SK-N-SH (cell line): ENCODE results near the gene LPP. TPM values are rescaled to one million over a fixed set of nuclear protein-coding genes. Genes with fewer than 3 reads are reported as not detected.

Source experiments
- CTCF ChIA-PET: fragments of 300-600, 350-600 bp; formaldehyde crosslinking; extraction: SDS; loops from one replicate; lab custom pipeline; 2021; lab: Yijun Ruan, JAX
- POLR2A ChIA-PET: fragments of 350-600 bp; sonication (Branson Sonifier 250); formaldehyde crosslinking; extraction: SDS; loops from one replicate; lab custom pipeline; 2020; ENCODE audit warnings: antibody characterized with exemption, inconsistent platforms; lab: Yijun Ruan, JAX
- DNase-seq: peaks from one replicate; pipeline ENCODE4 v3.0.0; 2012
- H2AFZ ChIP-seq: fragments of 200-600 bp; sonication (generic); 2 replicates; pipeline ENCODE4 v1.8.1; 2016; ENCODE audit warnings: antibody characterized with exemption, mild to moderate bottlenecking, low read depth
- H3F3A ChIP-seq: fragments of 200-600 bp; sonication (generic); replicated peaks from 2 replicates; pipeline ENCODE3; 2016; ENCODE audit warnings: antibody characterized with exemption, mild to moderate bottlenecking; ENCODE audit not compliant: insufficient read depth
- H3K27ac ChIP-seq, 2 experiments: fragments of 200-500 bp in 1 of 2; fragments of 200-600 bp in 1 of 2; sonication (Bioruptor generic) in 1 of 2; sonication (generic), shearing (Covaris generic) in 1 of 2; 2 replicates each; pipeline versions ENCODE4 v1.5.1 to v1.6.1; 2014 to 2016; ENCODE audit warnings: low read depth in 2 of 2, inconsistent platforms in 1 of 2, low read length in 1 of 2, mild to moderate bottlenecking in 1 of 2, mixed read lengths in 1 of 2
- H3K27me3 ChIP-seq: fragments of 200-600 bp; sonication (generic), shearing (Covaris generic); 2 replicates; pipeline ENCODE4 v1.6.1; 2016; ENCODE audit warnings: mixed run types; ENCODE audit not compliant: insufficient read depth
- H3K36me3 ChIP-seq, 2 experiments: fragments of 200-500 bp in 1 of 2; fragments of 200-600 bp in 1 of 2; sonication (Bioruptor generic) in 1 of 2; sonication (generic) in 1 of 2; replicated peaks in 1 of 2; 2 replicates each; pipeline versions ENCODE3 to v1.5.1; 2014 to 2016; ENCODE audit warnings: low read length in 1 of 2, mild to moderate bottlenecking in 1 of 2; ENCODE audit not compliant: insufficient read depth in 2 of 2, control insufficient read depth in 1 of 2
- H3K4me1 ChIP-seq, 2 experiments: fragments of 200-500 bp in 1 of 2; fragments of 200-600 bp in 1 of 2; sonication (Bioruptor generic) in 1 of 2; sonication (generic), shearing (Covaris generic) in 1 of 2; 2 replicates each; pipeline versions ENCODE4 v1.5.1 to v1.6.1; 2014 to 2016; ENCODE audit warnings: low read depth in 1 of 2, low read length in 1 of 2, mixed run types in 1 of 2; ENCODE audit not compliant: insufficient read depth in 2 of 2, control insufficient read depth in 1 of 2
- H3K4me2 ChIP-seq: fragments of 200-600 bp; sonication (generic), shearing (Covaris generic); 2 replicates; pipeline ENCODE4 v1.6.1; 2017; ENCODE audit warnings: mixed run types
- H3K4me3 ChIP-seq, 2 experiments: fragments of 200-500 bp in 1 of 2; fragments of 200-600 bp in 1 of 2; sonication (Bioruptor generic) in 1 of 2; sonication (generic), shearing (Covaris generic) in 1 of 2; 2 replicates each; pipeline versions ENCODE4 v1.5.1 to v1.8.1; 2014 to 2016; ENCODE audit warnings: low read depth in 2 of 2, inconsistent platforms in 1 of 2, low read length in 1 of 2, mild to moderate bottlenecking in 1 of 2, mixed read lengths in 1 of 2, moderate library complexity in 1 of 2
- H3K79me2 ChIP-seq: fragments of 200-600 bp; sonication (generic); 2 replicates; pipeline ENCODE4 v1.8.1; 2017; ENCODE audit warnings: mild to moderate bottlenecking; ENCODE audit not compliant: insufficient read depth
- H3K9ac ChIP-seq: fragments of 200-600 bp; sonication (generic); 2 replicates; pipeline ENCODE4 v1.6.1; 2017; ENCODE audit warnings: mixed run types
- H3K9me2 ChIP-seq: fragments of 200-600 bp; sonication (generic); 2 replicates; pipeline ENCODE4 v1.6.1; 2017; ENCODE audit warnings: mixed run types
- H3K9me3 ChIP-seq: fragments of 200-600 bp; sonication (generic); 2 replicates; pipeline ENCODE4 v1.6.1; 2017; ENCODE audit warnings: mixed run types, mild to moderate bottlenecking, moderate library complexity
- H4K20me1 ChIP-seq: fragments of 200-600 bp; sonication (generic); 2 replicates; pipeline ENCODE4 v1.6.1; 2017; ENCODE audit warnings: mild to moderate bottlenecking, mixed run types; ENCODE audit not compliant: insufficient read depth
- CHD2 ChIP-seq: fragments of 150-350 bp; IDR thresholded peaks from 2 replicates; pipeline ENCODE4 v1.6.1; 2018; ENCODE audit warnings: low read length; ENCODE audit not compliant: partially characterized antibody
- EP300 ChIP-seq, 2 experiments: IDR thresholded peaks; 2 replicates each; pipeline versions ENCODE4 v1.4.0 to v1.6.1; 2012; ENCODE audit warnings: borderline replicate concordance in 1 of 2, low read depth in 1 of 2, low read length in 1 of 2
- EZH2phosphoT487 ChIP-seq: fragments of 200-600 bp; sonication (generic); IDR thresholded peaks from 2 replicates; pipeline ENCODE4 v1.6.1; 2017; ENCODE audit warnings: low read depth, mixed run types, mild to moderate bottlenecking, antibody characterized with exemption, moderate library complexity, borderline replicate concordance
- FOXJ3 ChIP-seq: sonication (generic); formaldehyde crosslinking; IDR thresholded peaks from 2 replicates; pipeline ENCODE4 v1.5.1; 2020; ENCODE audit warnings: mild to moderate bottlenecking, missing genetic modification reagents
- GABPA ChIP-seq: IDR thresholded peaks from 2 replicates; pipeline ENCODE4 v1.4.0; 2012; ENCODE audit warnings: low read depth, mild to moderate bottlenecking
- JUND ChIP-seq: IDR thresholded peaks from 2 replicates; pipeline ENCODE4 v1.4.0; 2012
- MAX ChIP-seq: IDR thresholded peaks from 2 replicates; pipeline ENCODE4 v1.4.0; 2012; ENCODE audit warnings: low read depth
- MXI1 ChIP-seq: IDR thresholded peaks from 2 replicates; pipeline ENCODE4 v1.6.1; 2012; ENCODE audit warnings: mild to moderate bottlenecking, low read depth, low read length, improper control_type of control experiment
- PBX3 ChIP-seq: IDR thresholded peaks from 2 replicates; pipeline ENCODE4; 2012
- POLR2AphosphoS5 ChIP-seq: IDR thresholded peaks from 2 replicates; pipeline ENCODE4 v1.6.1; 2012; ENCODE audit warnings: low read depth, low read length
- RCOR1 ChIP-seq: fragments of 150-350 bp; IDR thresholded peaks from 2 replicates; pipeline ENCODE4 v1.6.1; 2017; ENCODE audit warnings: antibody characterized with exemption, low read length
- REST ChIP-seq: IDR thresholded peaks from 2 replicates; pipeline ENCODE4 v1.6.1; 2012; ENCODE audit warnings: mild to moderate bottlenecking, low read depth, low read length, moderate library complexity
- RFX5 ChIP-seq: IDR thresholded peaks from 2 replicates; pipeline ENCODE4 v1.6.1; 2012; ENCODE audit warnings: mild to moderate bottlenecking, improper control_type of control experiment, low read length
- TAF1 ChIP-seq: IDR thresholded peaks from 2 replicates; pipeline ENCODE4 v1.6.1; 2012; ENCODE audit warnings: low read depth, mild to moderate bottlenecking, low read length, moderate library complexity, borderline replicate concordance
- TCF12 ChIP-seq: IDR thresholded peaks from 2 replicates; pipeline ENCODE4 v1.4.0; 2012
- YY1 ChIP-seq: IDR thresholded peaks from 2 replicates; pipeline ENCODE4 v1.4.0; 2012; ENCODE audit warnings: low read depth, mild to moderate bottlenecking
- ZBTB33 ChIP-seq: IDR thresholded peaks from 2 replicates; pipeline ENCODE4 v1.4.0; 2012; ENCODE audit warnings: low read depth, borderline replicate concordance
- WGBS: methylation state at CpG from one replicate; pipeline ENCODE4 v1.1.6; 2017; ENCODE audit warnings: low lambda C conversion rate; 5-methylcytosine and 5-hydroxymethylcytosine counted together
- polyA plus RNA-seq, 3 experiments: library from polyadenylated mRNA; depleted of rRNA; stranded (reverse); fragments of >200 nt; gene quantifications; 2 replicates each; pipeline ENCODE4 v1.2.3, GENCODE V29; 2012

LPP gene
- polyA plus RNA-seq, 1 of the 3 experiments (the other 2 are of a cell fraction): 6.6 TPM

GRCh38 chr3:188573956-188574355 is 420.0 kb downstream of the LPP start:
- H4K20me1 ChIP-seq: no peaks in the 10 kb centered on the region
- H3K4me1 ChIP-seq: peaks cover 3 to 12% of the 10 kb centered on the region in 2 experiments; a peak in 3 of 4 replicates

GRCh38 chr3:188574885-188575284 is 420.9 kb downstream of the LPP start:
- H3K79me2 ChIP-seq: peaks cover 7% of the 10 kb centered on the region
- ChIA-PET POLR2A (no interaction called here), CTCF (no interaction called here)
- H3K9me3 ChIP-seq: no peaks in the 10 kb centered on the region
- no peak overlapping the region for H3K9ac ChIP-seq
- no peaks in the 10 kb centered on the region for H3K36me3 ChIP-seq
- H3K27me3 ChIP-seq: no peaks in the 10 kb centered on the region
- H3K27ac ChIP-seq: peak overlapping the region; percentile 78 to 82; a peak in 3 of 4 replicates
- H3F3A ChIP-seq: peaks cover 9% of the 10 kb centered on the region
- TF ChIP-seq EZH2phosphoT487 (no peak), YY1 (no peak), ZBTB33 (no peak), MAX (no peak), PBX3 (peak; percentile 82), RCOR1 (no peak), JUND (no peak), FOXJ3 (no peak), GABPA (no peak), TAF1 (no peak), MXI1 (no peak), EP300 (IDR thresholded peaks at IDR 0.05; ENCODE audit: borderline replicate concordance in 1 of 2, low read depth in 1 of 2, low read length in 1 of 2) (peak; percentile 32 to 35; a peak in 2 of 4 replicates), RFX5 (no peak), POLR2AphosphoS5 (peak; percentile 51; the same call in 1 of the 2 replicates), CHD2 (no peak), TCF12 (peak; percentile 88)
- TF ChIP-seq, all 33 proteins: peak for 4
- 33% methylated on average over 5 of the region's 5 CpGs for WGBS
- peaks cover 3 to 10% of the 10 kb centered on the region in 2 experiments; a peak in 3 of 4 replicates for H3K4me1 ChIP-seq
- H2AFZ ChIP-seq: no peak overlapping the region
- H3K4me3 ChIP-seq: no peak overlapping the region
- no peaks in the 10 kb centered on the region for H4K20me1 ChIP-seq
- peak overlapping the region; percentile 20; the same call in 1 of the 2 replicates for H3K4me2 ChIP-seq
- DNase-seq: no peak
- no peaks in the 10 kb centered on the region for H3K9me2 ChIP-seq

More at GRCh38 chr3:188573956-188574355, 420.0 kb downstream of the LPP start:
- WGBS: 42% methylated on average over 3 of the region's 3 CpGs
- Histone ChIP-seq H3K4me2 (no peak overlapping the region), H3K9ac (no peak overlapping the region), H3F3A (peaks cover 9% of the 10 kb centered on the region), H3K9me3 (no peaks in the 10 kb centered on the region), H3K4me3 (no peak overlapping the region), H3K27me3 (no peaks in the 10 kb centered on the region), H2AFZ (no peak overlapping the region), H3K79me2 (peaks cover 12% of the 10 kb centered on the region), H3K36me3 (no peaks in the 10 kb centered on the region), H3K27ac (peak overlapping the region; percentile 4 to 78; a peak in 2 of 4 replicates), H3K9me2 (no peaks in the 10 kb centered on the region)
- CTCF ChIA-PET: interaction anchor here (1.5 kb wide), 1 partner anchor 14 kb away, joined by 3 read pairs; no protein-coding TSS in a partner anchor
- POLR2A ChIA-PET: no interaction called here
- DNase-seq: no peak
- TF ChIP-seq TAF1: no peak
- peak; percentile 15; the same call in 1 of the 2 replicates for TF ChIP-seq REST
